D721Med (cell line): ENCODE data around the gene ABHD18.
"Not testable (repeated sequence)": the region's sequence is repeated elsewhere in the genome, so short reads cannot be mapped to it uniquely, and the experiment has no call there.

Experiments
- DNase-seq: peaks from one replicate; pipeline ENCODE4 v3.0.0; 2011; ENCODE audit warnings: low spot score; ENCODE audit not compliant: insufficient read length
- FAIRE-seq: peaks from 2 replicates; lab custom pipeline; 2011; peaks lifted over from hg19 to GRCh38; lab: Jason Lieb, UNC
- TF ChIP-seq, protein P1 (sequence below): IDR thresholded peaks from 2 replicates; pipeline ENCODE4 v1.5.1; 2012; ENCODE audit warnings: mild to moderate bottlenecking, control low read depth; ENCODE audit not compliant: insufficient read depth; ENCODE audit errors: missing control alignments

The ABHD18 gene

DNA sequence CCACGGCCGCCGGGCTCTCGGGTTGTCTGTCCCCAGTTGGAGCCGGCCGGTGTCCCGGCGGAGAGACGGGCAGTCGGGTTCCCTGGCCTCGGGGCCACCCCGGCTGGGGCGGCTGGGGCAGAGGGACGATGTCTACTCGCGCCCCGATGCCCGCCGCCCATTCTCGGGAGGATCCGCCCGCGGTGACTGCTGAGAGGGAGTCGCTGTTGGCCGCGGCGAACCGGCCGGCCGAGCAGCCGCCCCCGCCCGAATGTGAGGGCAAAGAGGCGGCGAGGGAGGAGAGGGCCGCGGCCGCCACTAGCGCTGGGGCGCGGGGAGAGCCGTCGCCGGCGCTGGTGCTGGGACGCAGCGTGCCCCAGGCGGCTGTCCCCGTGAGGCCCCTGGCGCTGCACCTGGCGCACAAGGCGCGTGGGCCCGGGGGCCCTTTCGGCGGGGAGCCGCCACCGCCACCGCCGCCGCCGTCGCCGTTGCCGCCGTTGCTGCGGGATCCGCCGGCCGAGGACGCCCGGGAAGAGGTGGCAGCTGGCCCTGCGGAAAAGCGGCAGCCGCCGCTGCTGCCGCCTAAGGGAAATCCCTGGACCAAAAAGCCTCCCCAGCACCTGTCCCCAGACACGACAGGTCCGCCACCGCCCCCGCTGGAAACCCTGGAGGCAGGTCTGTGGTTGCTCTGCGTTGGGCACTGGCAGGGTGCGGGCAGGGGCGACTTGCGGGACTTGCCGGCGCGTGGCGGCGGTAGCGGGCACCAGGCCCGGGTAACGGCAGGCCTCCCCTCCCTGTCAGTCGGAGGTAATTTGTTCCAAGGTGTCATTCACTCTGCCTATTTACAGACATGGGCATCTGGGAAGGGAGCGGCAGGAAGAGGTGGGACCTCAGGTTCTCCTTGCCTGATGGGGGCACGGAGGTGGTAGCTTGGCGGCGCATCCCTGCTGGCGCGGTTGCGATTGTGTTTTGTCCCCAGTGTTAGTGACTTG, 96.6 kb downstream of the ABHD18 start:
- DNase-seq (no peak), FAIRE-seq (no peak)
- TF ChIP-seq, protein P1, sequence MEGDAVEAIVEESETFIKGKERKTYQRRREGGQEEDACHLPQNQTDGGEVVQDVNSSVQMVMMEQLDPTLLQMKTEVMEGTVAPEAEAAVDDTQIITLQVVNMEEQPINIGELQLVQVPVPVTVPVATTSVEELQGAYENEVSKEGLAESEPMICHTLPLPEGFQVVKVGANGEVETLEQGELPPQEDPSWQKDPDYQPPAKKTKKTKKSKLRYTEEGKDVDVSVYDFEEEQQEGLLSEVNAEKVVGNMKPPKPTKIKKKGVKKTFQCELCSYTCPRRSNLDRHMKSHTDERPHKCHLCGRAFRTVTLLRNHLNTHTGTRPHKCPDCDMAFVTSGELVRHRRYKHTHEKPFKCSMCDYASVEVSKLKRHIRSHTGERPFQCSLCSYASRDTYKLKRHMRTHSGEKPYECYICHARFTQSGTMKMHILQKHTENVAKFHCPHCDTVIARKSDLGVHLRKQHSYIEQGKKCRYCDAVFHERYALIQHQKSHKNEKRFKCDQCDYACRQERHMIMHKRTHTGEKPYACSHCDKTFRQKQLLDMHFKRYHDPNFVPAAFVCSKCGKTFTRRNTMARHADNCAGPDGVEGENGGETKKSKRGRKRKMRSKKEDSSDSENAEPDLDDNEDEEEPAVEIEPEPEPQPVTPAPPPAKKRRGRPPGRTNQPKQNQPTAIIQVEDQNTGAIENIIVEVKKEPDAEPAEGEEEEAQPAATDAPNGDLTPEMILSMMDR, result peak; percentile 8

DNA sequence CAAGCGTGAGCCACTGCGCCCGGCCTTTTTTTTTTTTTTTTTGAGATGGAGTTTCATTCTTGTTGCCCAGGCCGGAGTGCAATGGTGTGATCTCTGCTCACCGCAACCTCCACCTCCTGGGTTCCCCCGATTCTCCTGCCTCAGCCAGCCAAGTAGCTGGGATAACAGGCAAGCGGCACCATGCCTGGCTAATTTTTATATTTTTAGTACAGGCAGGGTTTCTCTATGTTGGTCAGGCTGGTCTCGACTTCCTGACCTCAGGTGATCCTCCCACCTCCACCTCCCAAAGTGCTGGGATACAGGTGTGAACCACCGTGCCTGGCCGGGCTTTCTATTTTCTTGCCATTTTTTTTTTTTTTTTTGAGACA, 101.2 kb downstream of the ABHD18 start:
- not testable (repeated sequence) for DNase-seq, FAIRE-seq

DNA sequence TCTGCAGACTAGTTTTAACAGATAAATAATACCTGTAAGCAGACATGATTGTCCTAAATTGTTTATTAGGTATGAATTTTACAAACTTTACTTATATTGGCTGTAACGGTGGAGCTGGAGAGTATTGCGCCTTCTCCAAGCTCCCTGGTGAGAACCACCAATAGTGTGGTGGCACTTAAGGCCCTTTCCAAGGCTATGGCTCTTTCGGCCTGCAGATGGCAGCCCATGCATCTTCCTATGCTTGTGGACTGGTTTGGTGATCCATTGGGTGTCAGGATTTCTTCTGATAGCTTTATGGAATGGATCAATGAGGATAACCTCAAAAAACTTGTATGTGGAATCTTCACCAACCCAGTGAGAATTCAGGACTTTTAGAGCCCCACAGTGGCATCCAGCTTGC, 103.7 kb downstream of the ABHD18 start:
- TF ChIP-seq, protein P1, result no peak
- FAIRE-seq, result no peak
- DNase-seq, result no peak

DNA sequence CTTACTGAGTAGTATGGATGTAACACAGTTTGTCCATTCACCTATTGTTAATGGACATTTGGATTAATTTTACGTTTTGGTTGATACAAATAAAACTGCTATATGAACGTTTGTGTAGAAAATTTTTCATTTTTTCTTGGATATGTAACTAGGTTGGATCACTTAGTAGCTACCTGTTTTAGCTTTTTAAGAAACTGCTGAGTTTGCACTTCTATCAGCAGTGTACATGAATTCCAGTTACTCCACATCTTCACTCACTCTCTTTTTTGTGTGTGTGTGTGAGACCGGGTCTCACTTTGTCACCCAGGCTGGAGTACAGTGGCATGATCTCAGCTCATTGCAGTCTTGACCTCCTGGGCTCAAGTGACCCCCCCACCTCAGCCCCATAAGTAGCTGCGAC, 111.3 kb downstream of the ABHD18 start:
- TF ChIP-seq, protein P1, result no peak
- FAIRE-seq, result no peak
- no peak for DNase-seq
